Osteoblast (primary cell): ENCODE data around the gene WSCD1. TPM values are rescaled to one million over a fixed set of nuclear protein-coding genes. Genes with fewer than 3 reads are reported as not detected.

ENCODE experiments used
- DNase-seq: peaks from one replicate; pipeline ENCODE4 v3.0.0; 2011; ENCODE audit warnings: low spot score, mixed read lengths; ENCODE audit not compliant: insufficient read length; ENCODE audit errors: missing footprints
- H2AFZ ChIP-seq: 2 replicates; pipeline ENCODE4 v1.6.0; 2011; ENCODE audit warnings: mild to moderate bottlenecking, low read length
- H3K27ac ChIP-seq: 2 replicates; pipeline ENCODE4 v1.5.1; 2011; ENCODE audit warnings: mild to moderate bottlenecking, low read depth, low read length, moderate library complexity
- H3K27me3 ChIP-seq: 2 replicates; pipeline ENCODE4 v1.6.0; 2012; ENCODE audit warnings: mild to moderate bottlenecking, control low read depth, inconsistent platforms, low read length, moderate library complexity; ENCODE audit not compliant: insufficient read depth
- H3K36me3 ChIP-seq: 2 replicates; pipeline ENCODE4 v1.5.1; 2011; ENCODE audit warnings: mild to moderate bottlenecking, low read length, control low read depth, moderate library complexity; ENCODE audit not compliant: insufficient read depth
- H3K4me1 ChIP-seq: 2 replicates; pipeline ENCODE4 v1.5.1; 2011; ENCODE audit warnings: mild to moderate bottlenecking, low read length, control low read depth, moderate library complexity; ENCODE audit not compliant: insufficient read depth
- H3K4me2 ChIP-seq: 2 replicates; pipeline ENCODE4 v1.6.0; 2011; ENCODE audit warnings: mild to moderate bottlenecking, low read length; ENCODE audit not compliant: insufficient read depth
- H3K4me3 ChIP-seq: fragments of 200-600 bp; sonication (generic); 3 replicates; pipeline ENCODE4 v1.5.1; 2012; ENCODE audit warnings: mild to moderate bottlenecking, low read length, inconsistent platforms; ENCODE audit not compliant: insufficient read depth
- H3K79me2 ChIP-seq: 2 replicates; pipeline ENCODE4 v1.6.0; 2012; ENCODE audit warnings: mild to moderate bottlenecking, low read length, control low read depth, inconsistent platforms; ENCODE audit not compliant: insufficient read depth
- H3K9me3 ChIP-seq: 2 replicates; pipeline ENCODE4 v1.5.1; 2011; ENCODE audit warnings: low read depth, low read length, control low read depth
- H4K20me1 ChIP-seq: 2 replicates; pipeline ENCODE4 v1.6.0; 2012; ENCODE audit warnings: mild to moderate bottlenecking, low read length, control low read depth; ENCODE audit not compliant: insufficient read depth
- total RNA-seq: library from RNA; depleted of rRNA; stranded (reverse); fragments of >200 nt; gene quantifications from 2 replicates; pipeline ENCODE4 v1.2.3, GENCODE V29; 2012
- TF ChIP-seq, protein P1 (sequence below): IDR thresholded peaks from 2 replicates; pipeline ENCODE4 v1.5.1; 2011; ENCODE audit warnings: mild to moderate bottlenecking, low read depth, low read length, moderate library complexity; ENCODE audit errors: extremely low read depth

The WSCD1 gene
- total RNA-seq, 1 donor = not detected

DNA sequence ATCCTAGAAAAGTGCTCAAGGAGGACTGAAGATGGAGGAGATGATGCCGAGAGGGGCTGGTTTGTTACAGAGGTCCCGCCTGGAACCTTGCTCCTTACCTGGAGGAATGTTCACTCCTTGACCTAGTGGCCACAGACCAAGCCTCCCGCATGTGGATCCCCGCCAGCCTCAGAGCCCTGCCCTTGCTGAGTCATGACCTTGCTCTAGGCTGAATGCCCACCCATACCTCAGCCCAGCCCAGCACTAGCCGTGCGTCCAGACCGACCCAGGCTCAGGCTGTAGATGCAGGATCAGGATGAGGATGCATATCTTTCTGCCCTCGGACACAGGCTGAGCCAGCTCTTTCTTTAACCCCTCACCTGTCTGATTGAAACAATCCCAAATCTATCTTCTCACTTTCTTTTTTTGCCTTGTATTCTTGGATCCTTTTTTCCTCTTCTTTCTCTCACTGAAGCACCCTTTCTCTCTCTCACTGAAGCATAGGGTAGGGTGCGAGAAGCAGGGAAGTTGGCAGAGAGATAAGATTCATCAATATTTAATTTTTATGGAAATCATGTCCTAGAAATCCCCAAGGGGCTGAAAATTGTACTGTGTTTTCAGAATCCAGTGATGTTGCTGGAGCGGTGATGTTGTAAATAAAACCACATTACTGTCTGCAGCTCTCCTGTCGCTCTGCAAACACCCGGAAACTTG is 34.9 kb downstream of the WSCD1 start:
- no peaks in the 10 kb centered on the region for H3K36me3 ChIP-seq
- no peaks in the 10 kb centered on the region for H4K20me1 ChIP-seq
- no peak overlapping the region for H2AFZ ChIP-seq
- H3K27me3 ChIP-seq = peaks cover 2% of the 10 kb centered on the region
- TF ChIP-seq, protein P1, sequence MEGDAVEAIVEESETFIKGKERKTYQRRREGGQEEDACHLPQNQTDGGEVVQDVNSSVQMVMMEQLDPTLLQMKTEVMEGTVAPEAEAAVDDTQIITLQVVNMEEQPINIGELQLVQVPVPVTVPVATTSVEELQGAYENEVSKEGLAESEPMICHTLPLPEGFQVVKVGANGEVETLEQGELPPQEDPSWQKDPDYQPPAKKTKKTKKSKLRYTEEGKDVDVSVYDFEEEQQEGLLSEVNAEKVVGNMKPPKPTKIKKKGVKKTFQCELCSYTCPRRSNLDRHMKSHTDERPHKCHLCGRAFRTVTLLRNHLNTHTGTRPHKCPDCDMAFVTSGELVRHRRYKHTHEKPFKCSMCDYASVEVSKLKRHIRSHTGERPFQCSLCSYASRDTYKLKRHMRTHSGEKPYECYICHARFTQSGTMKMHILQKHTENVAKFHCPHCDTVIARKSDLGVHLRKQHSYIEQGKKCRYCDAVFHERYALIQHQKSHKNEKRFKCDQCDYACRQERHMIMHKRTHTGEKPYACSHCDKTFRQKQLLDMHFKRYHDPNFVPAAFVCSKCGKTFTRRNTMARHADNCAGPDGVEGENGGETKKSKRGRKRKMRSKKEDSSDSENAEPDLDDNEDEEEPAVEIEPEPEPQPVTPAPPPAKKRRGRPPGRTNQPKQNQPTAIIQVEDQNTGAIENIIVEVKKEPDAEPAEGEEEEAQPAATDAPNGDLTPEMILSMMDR = no peak
- no peaks in the 10 kb centered on the region for H3K4me1 ChIP-seq
- no peak for DNase-seq
- no peaks in the 10 kb centered on the region for H3K79me2 ChIP-seq
- no peak overlapping the region for H3K4me3 ChIP-seq
- H3K4me2 ChIP-seq = no peak overlapping the region
- no peak overlapping the region for H3K27ac ChIP-seq
- no peaks in the 10 kb centered on the region for H3K9me3 ChIP-seq

DNA sequence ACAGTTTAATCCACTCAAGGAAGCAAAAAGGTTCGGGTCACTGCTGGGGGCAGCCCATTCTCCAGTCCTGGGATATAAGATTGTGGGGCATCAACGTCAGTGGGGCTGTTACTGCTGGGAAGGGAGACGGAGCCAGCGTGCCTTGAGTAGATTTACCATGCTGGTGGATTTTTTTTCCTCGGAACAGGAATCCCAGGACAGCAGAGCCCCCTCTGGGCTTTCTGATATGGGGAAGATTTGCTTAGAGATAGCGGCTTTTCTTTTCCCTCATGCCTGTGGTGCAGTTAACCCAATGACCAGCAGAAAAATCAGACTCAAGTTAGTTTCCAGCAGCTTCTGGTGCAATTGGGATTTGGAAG is 35.4 kb downstream of the WSCD1 start:
- TF ChIP-seq, protein P1 = no peak
- no peaks in the 10 kb centered on the region for H3K4me1 ChIP-seq
- H3K27me3 ChIP-seq = peaks cover 2% of the 10 kb centered on the region
- H4K20me1 ChIP-seq = no peaks in the 10 kb centered on the region
- H3K79me2 ChIP-seq = no peaks in the 10 kb centered on the region
- H3K27ac ChIP-seq = no peak overlapping the region
- no peak for DNase-seq
- H3K9me3 ChIP-seq = no peaks in the 10 kb centered on the region
- H3K4me3 ChIP-seq = no peak overlapping the region
- no peak overlapping the region for H2AFZ ChIP-seq
- no peak overlapping the region for H3K4me2 ChIP-seq
- no peaks in the 10 kb centered on the region for H3K36me3 ChIP-seq

DNA sequence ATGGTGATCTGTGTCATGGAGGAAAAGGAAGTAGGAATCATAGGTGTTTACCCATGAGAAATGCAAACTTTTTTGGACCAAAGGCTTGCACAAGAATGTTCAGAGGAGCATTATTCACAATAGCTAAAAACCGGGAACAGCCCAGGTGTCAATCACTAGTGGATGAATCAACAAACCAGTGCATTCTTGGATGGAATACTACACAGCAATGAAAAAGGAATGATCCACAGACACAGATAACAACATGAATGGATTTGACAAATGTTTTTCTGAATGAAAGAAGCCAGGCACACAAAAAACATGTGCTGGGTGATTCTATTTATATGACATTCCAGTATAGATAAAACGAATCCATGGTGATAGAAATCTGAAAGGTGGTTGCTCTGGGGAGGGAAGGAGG is 36.0 kb downstream of the WSCD1 start:
- TF ChIP-seq, protein P1 = no peak
- Histone ChIP-seq H4K20me1 (no peaks in the 10 kb centered on the region), H3K27me3 (peaks cover under 1% of the 10 kb centered on the region), H3K9me3 (no peaks in the 10 kb centered on the region), H3K4me2 (no peak overlapping the region), H2AFZ (no peak overlapping the region), H3K36me3 (no peaks in the 10 kb centered on the region), H3K4me1 (no peaks in the 10 kb centered on the region), H3K79me2 (no peaks in the 10 kb centered on the region), H3K4me3 (no peak overlapping the region), H3K27ac (no peak overlapping the region)
- DNase-seq = no peak

DNA sequence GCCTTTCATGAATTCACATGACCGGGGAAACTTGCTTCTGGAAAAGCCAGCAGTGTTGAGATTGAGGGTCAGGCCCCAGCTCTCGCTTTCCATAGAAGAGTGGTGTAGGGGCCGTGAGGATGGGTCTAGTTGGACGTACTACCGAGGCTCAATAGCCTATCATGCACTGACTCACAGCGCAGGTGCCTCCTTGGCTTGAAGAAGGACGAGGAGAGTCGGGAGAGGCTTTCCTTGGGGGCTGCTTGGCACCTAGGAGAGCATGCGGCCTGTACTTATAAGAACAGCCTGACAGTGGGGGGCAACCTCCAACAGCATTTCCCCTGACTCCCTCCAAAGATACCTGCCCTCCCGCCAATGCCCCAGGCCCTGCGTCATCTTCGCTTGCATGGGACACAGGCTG is 37.6 kb downstream of the WSCD1 start:
- Histone ChIP-seq H3K79me2 (no peaks in the 10 kb centered on the region), H3K4me3 (no peak overlapping the region), H3K27me3 (no peaks in the 10 kb centered on the region), H2AFZ (no peak overlapping the region), H3K9me3 (no peaks in the 10 kb centered on the region), H3K27ac (no peak overlapping the region), H4K20me1 (no peaks in the 10 kb centered on the region), H3K36me3 (no peaks in the 10 kb centered on the region), H3K4me1 (no peaks in the 10 kb centered on the region), H3K4me2 (no peak overlapping the region)
- DNase-seq = no peak
- TF ChIP-seq, protein P1 = no peak
